HepG2 (cell line): ENCODE data around the gene KIAA1755. TPM values are rescaled to one million over a fixed set of nuclear protein-coding genes. Genes with fewer than 3 reads are reported as not detected.
A peak's percentile ranks its signal among the peaks of the same experiment; 100 is the strongest.

Experiments used
- ATAC-seq: fragments of 200-7000 bp; cut with Tn5 transposase; 3 replicates; pipeline ENCODE4 v1.9.1; 2020; ENCODE audit warnings: mild to moderate bottlenecking, moderate library complexity
- BruUV-seq: library from RNA; stranded (reverse); fragments of 400-500 nt; replicated peaks from 2 replicates; lab custom pipeline; 2021; lab: Mats Ljungman, UMichigan
- CTCF ChIA-PET: fragments of 300-600 bp; formaldehyde crosslinking; extraction: SDS; loops from one replicate; lab custom pipeline; 2021; ENCODE audit warnings: low total read pairs, inconsistent platforms, low intra/inter-chr PET ratio; lab: Yijun Ruan, JAX
- POLR2A ChIA-PET: fragments of 350-600 bp; sonication (Branson Sonifier 250); formaldehyde crosslinking; loops from one replicate; lab custom pipeline; 2020; ENCODE audit warnings: antibody characterized with exemption, inconsistent platforms; lab: Yijun Ruan, JAX
- DNase-seq: peaks from one replicate; pipeline ENCODE4 v3.0.0-alpha.2; 2015; ENCODE audit warnings: low spot score
- FAIRE-seq: peaks from 3 replicates; lab custom pipeline; 2011; peaks lifted over from hg19 to GRCh38; lab: Jason Lieb, UNC
- H2AFZ ChIP-seq: one replicate; pipeline ENCODE4 v1.6.1; 2011; ENCODE audit warnings: low read length, inconsistent platforms
- H3K27ac ChIP-seq: fragments of 300-600 bp; 3 replicates; pipeline ENCODE4 v1.8.0; 2011; ENCODE audit warnings: mixed run types, mild to moderate bottlenecking, mixed read lengths, low read length, inconsistent platforms; ENCODE audit not compliant: insufficient read depth; ENCODE audit errors: extremely low read length
- H3K27me3 ChIP-seq, 2 experiments: fragments of 200-600 bp in 1 of 2; 2 replicates in 1 of 2; 3 replicates in 1 of 2; pipeline versions ENCODE4 v1.6.0 to v1.8.0; 2011; ENCODE audit warnings: low read length in 2 of 2, mild to moderate bottlenecking in 2 of 2, moderate library complexity in 2 of 2, inconsistent platforms in 1 of 2; ENCODE audit not compliant: insufficient read depth in 2 of 2, control insufficient read depth in 1 of 2
- H3K36me3 ChIP-seq, 2 experiments: fragments of 200-600 bp in 1 of 2; replicated peaks in 1 of 2; 2 replicates in 1 of 2; 3 replicates in 1 of 2; pipeline versions ENCODE4 v1.5.1 to v1.8.0; 2011; ENCODE audit warnings: low read length in 2 of 2, inconsistent platforms in 1 of 2; ENCODE audit not compliant: insufficient read depth in 2 of 2, control insufficient read depth in 1 of 2
- H3K4me1 ChIP-seq: 2 replicates; pipeline ENCODE4 v1.5.1; 2012; ENCODE audit warnings: low read length, inconsistent platforms; ENCODE audit not compliant: insufficient read depth
- H3K4me2 ChIP-seq: 2 replicates; pipeline ENCODE4 v1.6.0; 2011; ENCODE audit warnings: low read depth, low read length, inconsistent platforms
- H3K4me3 ChIP-seq, 3 experiments: fragments of 200-600 bp in 1 of 3; sonication (generic), shearing (Covaris generic) in 1 of 3; replicated peaks in 1 of 3; 2 replicates each; pipeline ENCODE4 v1.5.1; 2011 to 2016; ENCODE audit warnings: low read length in 3 of 3, inconsistent platforms in 2 of 3, low read depth in 2 of 3, mild to moderate bottlenecking in 2 of 3, control low read depth in 1 of 3, mixed read lengths in 1 of 3; ENCODE audit not compliant: insufficient read depth in 1 of 3
- H3K79me2 ChIP-seq: one replicate; pipeline ENCODE4 v1.6.1; 2011; ENCODE audit warnings: low read length, inconsistent platforms; ENCODE audit not compliant: insufficient read depth
- H3K9ac ChIP-seq: 2 replicates; pipeline ENCODE4 v1.6.0; 2011; ENCODE audit warnings: mild to moderate bottlenecking, low read depth, low read length, inconsistent platforms; ENCODE audit not compliant: insufficient read depth
- H3K9me3 ChIP-seq: 2 replicates; pipeline ENCODE4 v1.5.1; 2012; ENCODE audit warnings: mild to moderate bottlenecking, low read length
- H4K20me1 ChIP-seq: 2 replicates; pipeline ENCODE4 v1.6.0; 2011; ENCODE audit warnings: inconsistent platforms, mild to moderate bottlenecking, low read length, moderate library complexity; ENCODE audit not compliant: insufficient read depth
- BCL3 ChIP-seq: sonication (generic); formaldehyde crosslinking; IDR thresholded peaks from 2 replicates; pipeline ENCODE4 v1.5.1; 2020; ENCODE audit warnings: mild to moderate bottlenecking, missing genetic modification reagents, moderate library complexity
- FOSL2 ChIP-seq: sonication (generic); formaldehyde crosslinking; IDR thresholded peaks from 2 replicates; pipeline ENCODE4 v1.4.0; 2020; ENCODE audit warnings: missing genetic modification reagents
- ZNF687 ChIP-seq: sonication (generic); formaldehyde crosslinking; IDR thresholded peaks from 2 replicates; pipeline ENCODE4 v1.5.1; 2020; ENCODE audit warnings: mild to moderate bottlenecking, missing genetic modification reagents, moderate library complexity
- ZNF790 ChIP-seq: sonication (generic); formaldehyde crosslinking; IDR thresholded peaks from 2 replicates; pipeline ENCODE4 v1.8.0; 2022; ENCODE audit warnings: missing genetic modification reagents, mild to moderate bottlenecking, borderline replicate concordance
- WGBS: methylation state at CpG from one replicate; pipeline ENCODE4 v1.1.6; 2017; ENCODE audit warnings: low lambda C conversion rate; 5-methylcytosine and 5-hydroxymethylcytosine counted together
- in situ Hi-C: cut with HindIII; loops from 2 replicates; pipeline ENCODE4 v1.10.0; 2017; ENCODE audit warnings: low pct_unique_long_range_greater_than_20kb; ENCODE audit not compliant: extremely low pct_ligation_motif_present
- intact Hi-C: fragments of 100-400 bp; cut with micrococcal nuclease; formaldehyde crosslinking; loops from one replicate; pipeline ENCODE4 v1.10.0; 2022; ENCODE audit not compliant: unreplicated experiment
- polyA plus RNA-seq, 8 experiments: library from polyadenylated mRNA; depleted of rRNA in 3 of 8; stranded (reverse) in 7 of 8; unstranded in 1 of 8; fragments of >200 nt; fragmentation: Illumina TruSeq in 4 of 8; extraction: Trizol in 4 of 8; gene quantifications; 2 replicates each; pipeline versions ENCODE4 v1.2.1 to v1.2.3, GENCODE V29; 2011 to 2016; ENCODE audit warnings: low read depth in 4 of 8, missing spikeins in 1 of 8, mixed read lengths in 1 of 8; ENCODE audit not compliant: insufficient read depth in 1 of 8
- total RNA-seq, 5 experiments: library from RNA; depleted of rRNA; stranded (reverse); fragments of >200 nt; fragmentation: Illumina TruSeq; extraction: Trizol; gene quantifications; 2 replicates each; pipeline ENCODE4 v1.2.3, GENCODE V29; 2016; ENCODE audit warnings: low read depth in 1 of 5
- TF ChIP-seq, protein P1 (sequence below): sonication (generic); formaldehyde crosslinking; IDR thresholded peaks from 2 replicates; pipeline ENCODE4 v1.4.0; 2020; ENCODE audit warnings: mild to moderate bottlenecking, missing genetic modification reagents

The KIAA1755 gene
- total and polyA plus RNA-seq, 2 of the 13 experiments (the other 11 are each of a cell fraction or from before 2014, with no cell fraction given), result 0.04 TPM; not detected in 1

- in situ Hi-C loops, result loop anchor here (25.0 kb wide), 1 partner anchor 640 kb away; no protein-coding TSS in a partner anchor
- Histone ChIP-seq H3K79me2 (no peaks in the 10 kb centered on the region), H3K9me3 (no peaks in the 10 kb centered on the region), H3K4me2 (no peak overlapping the region), H4K20me1 (no peaks in the 10 kb centered on the region), H3K27ac (no peak overlapping the region), H3K9ac (no peak overlapping the region), H3K27me3 (peaks cover 3 to 23% of the 10 kb centered on the region in 2 experiments; a peak in 4 of 5 replicates), H3K4me3 (no peak overlapping the region), H3K4me1 (no peaks in the 10 kb centered on the region), H3K36me3 (no peaks in the 10 kb centered on the region), H2AFZ (no peak overlapping the region)
- no peak for ATAC-seq
- ChIA-PET POLR2A (interaction anchor here (1.4 kb wide), 1 partner anchor 58 kb away, joined by 3 read pairs; no protein-coding TSS in a partner anchor), CTCF (no interaction called here)
- FAIRE-seq, result no peak
- intact Hi-C loops, result no loop called here
- no peak for DNase-seq
- TF ChIP-seq ZNF790 (CRISPR knock-in tag), result no peak
- TF ChIP-seq, protein P1, sequence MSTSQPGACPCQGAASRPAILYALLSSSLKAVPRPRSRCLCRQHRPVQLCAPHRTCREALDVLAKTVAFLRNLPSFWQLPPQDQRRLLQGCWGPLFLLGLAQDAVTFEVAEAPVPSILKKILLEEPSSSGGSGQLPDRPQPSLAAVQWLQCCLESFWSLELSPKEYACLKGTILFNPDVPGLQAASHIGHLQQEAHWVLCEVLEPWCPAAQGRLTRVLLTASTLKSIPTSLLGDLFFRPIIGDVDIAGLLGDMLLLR (CRISPR knock-in tag), result 0 out of 2 replicates have a peak, but pooled peaks have one; percentile 35
- WGBS, result 34% methylated on average over 12 of the region's 12 CpGs
- BruUV-seq, result no TSS peak
Observed at GRCh38 chr20:38202153-38202981, 58.2 kb downstream of the KIAA1755 start.

GRCh38 chr20:38201356-38201755 is 59.2 kb downstream of the KIAA1755 start:
- ATAC-seq (peak; percentile 32), DNase-seq (no peak), FAIRE-seq (no peak)
- H3K27ac ChIP-seq, result no peak overlapping the region
- BruUV-seq, result no TSS peak
- H3K36me3 ChIP-seq, result no peaks in the 10 kb centered on the region
- in situ Hi-C loops (loop anchor here (25.0 kb wide), 1 partner anchor 639 kb away; no protein-coding TSS in a partner anchor), intact Hi-C loops (no loop called here)
- H3K27me3 ChIP-seq, result peaks cover 4 to 23% of the 10 kb centered on the region in 2 experiments; a peak in 4 of 5 replicates
- POLR2A ChIA-PET, result interaction anchor here (1.4 kb wide), 1 partner anchor 57 kb away, joined by 3 read pairs; no protein-coding TSS in a partner anchor
- H3K79me2 ChIP-seq, result no peaks in the 10 kb centered on the region
- no peak overlapping the region for H2AFZ ChIP-seq
- WGBS, result 33% methylated on average over 2 of the region's 6 CpGs
- TF ChIP-seq FOSL2 (peak; percentile 38), ZNF687 (CRISPR knock-in tag) (0 out of 2 replicates have a peak, but pooled peaks have one; percentile 15), BCL3 (CRISPR knock-in tag) (no peak)
- no peak overlapping the region for H3K4me2 ChIP-seq
- CTCF ChIA-PET, result no interaction called here
- H4K20me1 ChIP-seq, result no peaks in the 10 kb centered on the region
- peaks cover 9% of the 10 kb centered on the region for H3K4me1 ChIP-seq
- no peak overlapping the region for H3K4me3 ChIP-seq
- no peak overlapping the region for H3K9ac ChIP-seq
- H3K9me3 ChIP-seq, result no peaks in the 10 kb centered on the region
